CD4-positive, alpha-beta T cell treated with Interleukin-21 for 1 hour (primary cell): Measurements from ENCODE around the gene CHKA.
A peak's percentile ranks its signal among the peaks of the same experiment; 100 is the strongest.

Source experiments
- DNase-seq: peaks from one replicate; pipeline ENCODE4 v3.0.0-alpha.2; 2020

The CHKA gene

GRCh38 chr11:68142441-68143309, 21.5 kb upstream of the CHKA start:
- DNase-seq: no peak

- peak; percentile 22 for DNase-seq
Measured at GRCh38 chr11:68142028-68142412, 20.8 kb upstream of the CHKA start.

GRCh38 chr11:68141246-68142027, 20.2 kb upstream of the CHKA start:
- no peak for DNase-seq

GRCh38 chr11:68140496-68141245, 19.5 kb upstream of the CHKA start:
- DNase-seq: no peak

GRCh38 chr11:68138237-68138636, 17.0 kb upstream of the CHKA start:
- DNase-seq: no peak

- DNase-seq: no peak
Measured at GRCh38 chr11:68137833-68138232, 16.6 kb upstream of the CHKA start.

GRCh38 chr11:68136866-68137265, 15.7 kb upstream of the CHKA start:
- no peak for DNase-seq

GRCh38 chr11:68135161-68135560, 14.0 kb upstream of the CHKA start:
- no peak for DNase-seq

- DNase-seq: no peak
Measured at GRCh38 chr11:68133761-68134160, 12.6 kb upstream of the CHKA start.

- no peak for DNase-seq
Measured at GRCh38 chr11:68130121-68130520, 8.9 kb upstream of the CHKA start.

- no peak for DNase-seq
Measured at GRCh38 chr11:68128682-68129327, 7.6 kb upstream of the CHKA start.

- no peak for DNase-seq
Measured at GRCh38 chr11:68127714-68128681, 6.8 kb upstream of the CHKA start.

- no peak for DNase-seq
Measured at GRCh38 chr11:68125164-68125563, 4.0 kb upstream of the CHKA start.

- no peak for DNase-seq
Measured at GRCh38 chr11:68122936-68123539, 1.9 kb upstream of the CHKA start.

- peak; percentile 46 for DNase-seq
Measured at GRCh38 chr11:68120273-68121066, 718 bp downstream of the CHKA start.

- DNase-seq: no peak
Measured at GRCh38 chr11:68118706-68119448, 2.3 kb downstream of the CHKA start.

- no peak for DNase-seq
Measured at GRCh38 chr11:68117853-68118470, 3.2 kb downstream of the CHKA start.

GRCh38 chr11:68116974-68117373, 4.2 kb downstream of the CHKA start:
- DNase-seq: no peak

GRCh38 chr11:68116126-68116525, 5.1 kb downstream of the CHKA start:
- DNase-seq: no peak
